GM18505 (cell line): Measurements from ENCODE around the gene GSDME.
"Not testable (repeated sequence)": the region's sequence is repeated elsewhere in the genome, so short reads cannot be mapped to it uniquely, and the experiment has no call there.

Experiments
- ATAC-seq: cut with Tn5 transposase; IDR thresholded peaks from one replicate; pipeline ENCODE4 v1.9.1; 2021; ENCODE audit not compliant: unreplicated experiment
- POLR2A ChIP-seq: IDR thresholded peaks from 4 replicates; pipeline ENCODE4 v1.6.1; 2011; ENCODE audit warnings: borderline replicate concordance; ENCODE audit not compliant: insufficient read depth, insufficient read length; ENCODE audit errors: extremely low read depth

GSDME gene

DNA sequence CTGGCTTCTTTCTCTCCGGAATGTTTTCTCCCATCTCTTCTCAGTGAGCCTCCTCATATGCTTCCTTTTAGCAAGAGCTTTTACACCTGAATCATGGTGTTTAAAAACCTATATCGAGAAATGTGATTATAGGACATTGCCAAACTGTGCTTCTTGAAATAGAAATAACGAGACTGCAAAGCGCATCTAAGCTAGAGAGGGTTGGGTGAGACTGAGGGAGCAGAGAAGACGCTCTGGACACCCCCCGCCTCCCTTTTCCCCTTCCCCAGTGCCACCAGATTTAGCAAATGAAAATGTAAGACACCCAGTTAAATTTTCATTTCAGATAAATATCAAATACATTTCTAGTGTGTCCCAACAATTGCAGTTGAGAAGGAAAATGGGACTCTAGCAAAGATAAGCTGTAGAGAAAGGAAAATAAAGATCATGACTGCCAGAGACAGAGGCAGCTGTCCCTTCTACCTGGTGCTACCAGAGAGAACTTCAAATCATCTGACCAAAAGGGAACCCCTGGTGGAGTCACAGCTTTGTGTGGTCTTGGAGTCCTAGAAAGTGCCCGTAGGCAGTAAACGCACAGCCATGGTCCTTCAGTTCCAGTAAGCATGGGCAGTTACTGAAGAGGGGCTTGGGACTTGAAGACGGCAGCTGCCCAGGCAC, 14.6 kb downstream of the GSDME start:
- ATAC-seq = no peak
- TF ChIP-seq POLR2A = no peak

DNA sequence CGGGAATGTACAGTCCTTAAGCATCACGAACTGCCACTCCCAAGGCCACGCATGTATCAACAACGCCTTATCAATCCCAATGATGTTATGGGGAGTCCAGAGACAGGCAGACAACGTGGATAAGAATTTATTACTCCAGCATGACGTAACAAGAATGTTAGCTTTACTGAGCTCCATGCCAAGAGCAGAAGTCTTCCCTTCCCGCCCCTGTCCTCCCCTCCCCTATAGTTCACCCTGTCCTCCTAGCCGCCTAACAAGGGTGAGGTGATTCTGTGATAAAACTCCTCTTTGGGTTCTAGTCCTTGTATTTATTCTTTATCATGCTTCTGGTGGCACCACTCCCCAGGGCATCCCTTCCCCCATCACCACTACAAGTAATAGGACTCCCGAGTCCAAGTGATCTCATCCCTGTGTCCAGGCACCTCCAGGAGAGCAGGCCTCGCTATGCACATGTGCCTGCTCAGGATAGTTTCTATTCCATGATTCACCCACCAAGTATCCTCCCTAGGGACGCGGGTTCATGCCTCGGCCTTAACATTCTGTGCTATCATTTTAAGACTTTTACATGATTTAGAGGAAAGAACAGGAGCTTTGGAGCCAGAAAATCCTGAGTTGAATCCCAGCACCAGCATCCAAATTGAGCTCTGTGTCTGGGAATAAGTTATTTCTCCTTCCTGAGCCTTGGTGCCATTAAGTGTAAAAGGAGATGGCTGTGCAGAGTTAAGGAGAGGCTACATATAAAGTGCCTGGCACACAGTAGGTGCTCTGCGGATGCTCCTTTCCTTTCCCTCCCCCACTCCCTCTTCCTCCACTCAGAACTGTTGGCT, 15.4 kb downstream of the GSDME start:
- ATAC-seq = no peak
- TF ChIP-seq POLR2A = no peak

DNA sequence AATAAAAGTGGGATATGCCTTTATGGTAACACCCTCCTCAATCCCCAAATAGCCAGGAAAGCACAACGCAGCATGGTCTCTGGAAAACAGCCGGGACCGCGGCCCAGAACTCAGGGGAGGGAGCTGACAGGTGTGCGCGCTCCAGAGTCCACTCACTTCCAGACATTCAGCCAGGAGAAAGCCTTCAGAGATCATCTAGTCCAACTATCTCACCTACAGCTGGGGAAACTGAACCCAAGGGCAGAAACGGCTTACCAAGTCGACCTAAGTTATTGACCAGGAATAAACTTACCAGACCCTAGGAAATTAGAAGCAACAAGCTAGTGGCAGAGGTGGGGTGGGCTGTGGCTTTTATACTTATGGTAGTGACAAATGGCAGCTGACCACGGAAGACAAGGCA, 16.4 kb downstream of the GSDME start:
- ATAC-seq = no peak
- TF ChIP-seq POLR2A = no peak

DNA sequence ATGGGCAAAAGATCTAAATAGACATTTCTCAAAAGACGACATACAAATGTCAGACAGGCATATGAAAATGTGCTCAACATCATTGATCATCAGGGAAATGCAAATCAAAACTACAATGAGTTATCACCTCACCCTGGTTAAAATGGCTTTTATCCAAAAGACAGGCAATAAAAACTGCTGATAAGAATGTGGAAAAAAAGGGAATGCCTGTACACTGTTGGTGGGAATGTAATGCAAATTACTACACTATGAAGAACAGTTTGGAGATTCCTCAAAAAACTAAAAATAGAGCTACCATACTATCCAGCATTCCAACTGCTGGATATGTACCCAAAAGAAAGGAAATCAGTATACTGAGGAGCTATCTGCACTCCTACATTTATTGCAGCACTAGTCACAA, 18.0 kb downstream of the GSDME start:
- TF ChIP-seq POLR2A = no peak
- ATAC-seq = no peak

DNA sequence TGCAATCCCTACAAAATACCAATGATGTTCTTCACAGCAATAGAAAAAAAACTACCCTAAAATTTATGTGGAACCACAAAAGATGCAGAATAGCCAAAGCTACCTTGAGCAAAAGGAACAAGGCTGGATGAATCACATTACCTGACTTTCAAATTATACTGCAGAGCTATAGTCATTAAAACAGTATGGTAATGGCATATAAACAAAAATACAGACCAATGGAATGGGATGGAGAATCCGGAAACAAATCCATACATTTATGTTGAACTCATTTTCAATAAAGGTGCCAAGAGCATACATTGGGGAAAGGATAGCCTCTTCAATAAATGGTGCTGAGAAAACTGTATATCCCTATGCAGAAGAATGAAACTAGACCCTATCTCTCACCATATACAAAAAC, 18.7 kb downstream of the GSDME start:
- TF ChIP-seq POLR2A = no peak
- ATAC-seq = no peak

DNA sequence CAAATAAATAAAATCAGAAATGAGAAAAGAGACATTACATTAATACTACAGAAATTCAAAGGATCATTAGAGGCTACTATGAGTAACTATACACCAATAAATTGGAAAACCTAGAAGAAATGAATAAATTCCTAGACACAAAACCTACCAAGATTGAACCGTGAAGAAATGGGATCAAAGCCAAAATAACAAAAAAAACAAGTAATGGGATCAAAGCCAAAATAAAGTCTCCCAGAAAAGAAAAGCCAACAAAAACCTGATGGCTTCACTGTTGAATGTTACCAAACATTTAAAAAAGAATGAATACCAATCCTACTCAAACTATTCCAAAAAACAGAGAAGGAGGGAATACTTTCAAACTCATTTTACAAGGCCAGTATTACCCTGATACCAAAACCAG, 20.0 kb downstream of the GSDME start:
- ATAC-seq = no peak
- no peak for TF ChIP-seq POLR2A

DNA sequence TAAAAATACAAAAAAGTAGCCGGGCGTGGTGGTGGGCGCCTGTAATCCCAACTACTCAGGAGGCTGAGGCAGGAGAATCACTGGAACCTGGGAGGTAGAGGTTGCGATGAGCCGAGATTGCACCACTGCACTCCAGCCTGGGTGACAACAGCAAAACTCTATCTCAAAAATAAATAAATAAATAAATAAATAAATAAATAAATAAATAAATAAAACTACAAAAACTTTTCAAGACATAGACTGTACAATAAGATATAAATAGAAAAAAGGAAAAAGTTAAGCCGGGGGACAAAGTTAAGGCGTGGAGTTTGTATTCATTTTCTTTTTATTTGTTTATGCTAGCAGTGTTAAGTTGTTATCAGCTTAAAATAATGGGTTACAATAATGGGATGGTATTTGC, 21.7 kb downstream of the GSDME start:
- ATAC-seq = not testable (repeated sequence)

DNA sequence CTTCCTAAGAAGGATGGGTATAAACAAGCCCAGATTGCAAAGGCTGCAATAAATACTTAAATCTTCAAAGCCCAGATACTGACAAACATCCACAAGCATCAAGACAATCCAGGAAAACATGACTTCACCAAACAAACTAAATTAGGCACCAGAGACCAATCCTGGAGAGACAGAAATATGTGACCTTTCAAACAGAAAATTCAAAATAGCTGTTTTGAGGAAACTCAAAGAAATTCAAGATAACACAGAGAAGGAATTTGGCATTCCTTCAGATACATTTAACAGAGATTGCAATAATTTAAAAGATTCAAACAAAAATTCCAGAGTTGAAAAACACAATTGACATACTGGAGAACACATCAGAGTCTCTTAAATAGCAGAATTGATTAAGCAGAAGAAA, 23.0 kb downstream of the GSDME start:
- no peak for TF ChIP-seq POLR2A
- no peak for ATAC-seq

DNA sequence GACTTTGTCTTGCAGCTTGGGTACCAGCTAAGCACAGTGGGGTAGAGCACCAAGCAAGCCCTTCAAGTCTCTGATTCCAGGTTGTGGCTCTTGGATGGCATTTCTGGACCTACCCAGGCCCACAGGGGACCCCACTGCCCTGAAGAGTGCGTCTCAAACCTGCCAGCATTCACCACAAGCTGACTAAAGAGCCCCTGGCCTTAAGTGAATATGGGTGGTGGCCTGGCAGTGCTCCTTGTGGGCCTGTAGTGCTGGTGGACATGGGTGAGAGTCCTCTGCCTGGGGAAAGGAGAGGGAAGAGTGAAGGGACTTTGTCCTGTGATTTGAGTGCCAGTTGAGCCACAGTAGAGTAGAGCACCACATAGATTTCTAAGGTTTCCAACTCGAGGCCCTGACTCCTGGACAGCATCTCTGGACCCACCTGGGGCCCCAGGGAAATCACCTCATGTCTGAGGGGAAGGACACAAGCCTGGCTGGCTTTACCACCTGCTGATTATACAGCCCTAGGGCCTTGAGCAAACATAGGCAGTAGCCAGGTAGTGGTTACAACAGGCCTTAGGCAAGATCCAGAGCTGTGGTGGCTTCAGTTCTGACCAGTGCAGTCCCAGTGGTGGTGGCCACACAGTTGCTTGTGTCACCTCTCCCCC, 23.7 kb downstream of the GSDME start:
- no peak for ATAC-seq
- TF ChIP-seq POLR2A = no peak

DNA sequence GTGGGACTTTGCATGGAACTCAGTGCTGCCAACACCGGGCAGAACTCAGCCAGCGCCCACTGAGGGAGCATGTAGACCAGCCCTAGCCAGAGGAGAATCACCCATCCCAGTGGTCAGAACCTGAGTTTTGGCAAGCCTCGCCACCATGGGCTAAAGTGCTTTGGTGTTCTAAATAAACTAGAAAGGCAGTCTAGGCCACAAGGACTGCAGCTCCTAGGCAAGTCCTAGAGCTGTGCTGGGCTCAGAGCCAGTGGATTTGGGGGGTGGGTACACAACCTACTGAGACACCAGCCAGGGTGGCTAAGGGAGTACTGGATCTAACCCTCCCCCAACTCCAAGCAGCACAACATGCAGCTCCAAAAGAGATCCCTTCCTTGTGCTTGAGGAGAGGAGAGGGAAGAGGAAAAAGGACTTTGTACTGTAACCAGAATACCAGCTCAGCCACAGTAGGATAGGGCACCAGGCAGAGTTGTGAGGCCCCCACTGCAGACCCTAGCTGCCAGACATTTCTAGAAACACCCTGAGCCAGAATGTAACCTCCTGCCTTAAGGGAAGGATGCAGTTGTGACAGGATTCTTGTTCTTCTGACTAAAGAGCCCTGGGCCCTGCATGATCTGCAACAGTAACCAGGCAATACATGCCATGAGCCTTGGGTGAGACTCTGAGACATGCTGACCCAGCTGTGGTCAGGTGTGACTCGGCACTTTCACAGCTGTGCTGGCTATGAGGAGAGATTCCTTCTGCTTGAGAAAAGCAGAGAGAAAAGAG, 24.4 kb downstream of the GSDME start:
- peak; percentile 66 for ATAC-seq
- TF ChIP-seq POLR2A = no peak

DNA sequence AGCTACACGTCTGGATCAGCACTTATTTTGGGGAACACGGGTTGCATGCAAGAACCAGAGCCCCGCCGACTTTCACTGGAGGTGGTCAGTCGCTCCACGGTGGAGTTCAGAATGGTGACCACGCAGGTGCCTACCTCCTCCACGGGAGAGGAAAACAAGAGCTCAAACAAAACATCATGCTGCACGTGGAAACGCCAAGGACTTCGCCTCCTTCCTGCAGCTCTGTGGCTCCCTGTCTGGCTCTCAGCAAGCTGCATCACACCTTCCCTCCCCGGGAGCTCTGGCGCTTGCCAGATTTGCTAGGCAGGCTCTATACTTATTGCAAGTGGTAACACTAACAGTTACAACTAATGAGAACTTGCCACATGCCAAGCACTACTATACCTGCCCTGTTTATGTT, 26.0 kb downstream of the GSDME start:
- no peak for ATAC-seq
- no peak for TF ChIP-seq POLR2A

DNA sequence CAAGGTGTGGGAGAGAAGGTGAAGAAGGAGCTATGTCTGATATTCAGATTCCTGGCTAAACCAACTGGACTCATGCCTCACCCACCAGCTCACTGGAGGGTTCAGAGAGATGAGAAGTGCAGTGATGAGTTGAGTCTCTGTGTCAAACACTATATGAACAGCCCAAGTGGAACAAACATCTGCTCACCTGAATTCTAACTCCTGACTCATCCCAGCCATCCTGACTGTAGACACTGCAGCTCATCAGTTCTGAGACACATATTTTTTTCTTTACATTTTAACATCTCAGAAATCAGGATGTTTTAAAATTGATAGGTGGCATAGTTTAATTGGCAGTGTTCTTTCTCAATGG, 27.3 kb downstream of the GSDME start:
- ATAC-seq = no peak
- TF ChIP-seq POLR2A = no peak

DNA sequence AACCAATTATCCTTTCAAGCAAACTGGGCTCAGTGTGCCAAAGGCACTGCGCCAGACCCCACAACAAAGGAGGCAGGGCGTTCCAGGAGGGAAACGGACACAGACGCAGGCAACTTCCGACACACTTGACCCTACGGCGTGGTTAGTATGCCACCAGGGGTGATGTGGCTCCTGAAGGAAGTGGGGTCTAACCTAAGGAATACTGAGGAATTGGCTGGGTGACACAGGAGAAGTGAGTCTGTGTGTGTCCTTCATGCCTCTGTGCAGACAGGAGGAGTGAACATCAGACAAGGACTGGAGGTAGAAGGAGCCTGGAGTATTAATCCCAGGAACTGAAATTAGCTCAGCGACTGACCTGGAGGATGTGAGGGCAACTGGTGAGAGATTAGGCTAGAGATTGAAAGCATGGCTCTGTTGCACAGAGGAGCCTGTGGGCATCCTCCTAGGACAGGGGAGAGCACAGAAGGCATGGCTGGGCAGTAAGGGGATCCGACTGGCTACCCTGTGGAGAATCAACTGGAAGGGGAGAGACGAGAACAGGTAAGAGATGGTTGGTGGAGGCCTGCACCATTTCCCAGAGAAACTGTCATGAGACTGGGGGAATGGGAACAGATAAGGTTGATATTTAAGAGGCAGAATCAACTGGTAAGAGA, 27.8 kb downstream of the GSDME start:
- no peak for ATAC-seq
- no peak for TF ChIP-seq POLR2A
